Stimulated activated CD8-positive, alpha-beta memory T cell treated with anti-CD3 and anti-CD28 coated beads, Interleukin-7, amount 100 ng/mL, for 1 hour (primary cell): ENCODE data around the gene CFLAR.
"Not testable (repeated sequence)": the region's sequence is repeated elsewhere in the genome, so short reads cannot be mapped to it uniquely, and the experiment has no call there.

ENCODE experiments used
- DNase-seq, 2 donors: peaks; one replicate each; pipeline ENCODE4 v3.0.0-alpha.2; 2020; ENCODE audit warnings: low read depth in 2 of 2

The CFLAR gene

DNA sequence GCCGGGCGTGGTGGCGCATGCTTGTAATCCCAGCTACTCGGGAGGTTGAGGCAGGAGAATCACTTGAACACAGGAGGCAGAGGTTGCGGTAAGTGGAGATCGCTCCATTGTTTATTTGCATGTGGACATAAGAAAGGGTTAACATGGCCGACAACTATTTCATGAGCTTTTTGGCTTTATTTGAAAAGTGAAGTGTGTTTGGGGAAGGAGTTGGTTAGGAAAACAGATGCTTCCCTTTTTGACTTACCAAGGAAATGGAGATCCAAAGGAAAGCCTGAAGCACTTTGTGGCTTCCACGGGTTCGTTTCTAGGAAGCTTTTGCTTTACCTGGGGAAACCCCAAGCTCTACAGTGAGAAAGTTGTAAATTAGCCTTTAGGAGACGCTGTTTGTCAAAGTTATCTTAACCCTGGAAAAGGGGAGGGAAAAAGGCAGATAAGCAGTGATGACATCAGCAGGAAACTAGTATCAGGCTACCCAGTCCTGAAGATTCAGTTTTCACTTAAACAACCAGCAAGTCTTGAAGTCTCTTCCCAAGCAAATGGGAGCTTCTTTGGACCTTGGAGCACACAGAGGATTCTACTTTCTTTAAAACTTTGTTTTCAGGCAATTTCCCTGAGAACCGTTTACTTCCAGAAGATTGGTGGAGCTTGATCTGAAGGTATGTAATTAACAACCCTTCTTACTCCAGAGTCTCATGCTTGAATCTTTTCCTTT is 66.8 kb downstream of the CFLAR start, which contains the start of gene CASP10:
Gene CASP10, plus strand, starts transcription at position 492 of the 715 bp plus-strand sequence. CDS start 2,637 bp downstream, outside the sequence.
- DNase-seq, result no peak

DNA sequence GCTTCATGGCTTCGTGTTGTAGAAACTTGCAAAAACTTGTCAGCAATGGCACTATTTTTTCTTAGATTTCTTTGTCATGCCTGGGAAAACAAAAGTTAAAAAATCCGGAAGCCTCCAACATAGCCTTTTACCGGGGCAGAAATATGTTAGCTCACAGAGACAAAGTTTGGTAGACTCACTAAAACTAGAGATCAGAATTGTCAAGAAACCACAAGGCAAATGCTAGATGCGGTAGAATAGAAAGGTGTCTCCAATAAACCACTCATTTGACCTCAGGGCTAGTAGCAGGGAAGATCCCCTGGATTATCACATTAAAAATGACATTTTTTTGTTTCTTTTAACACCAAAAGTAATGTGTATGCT is 67.4 kb downstream of the CFLAR start:
- no peak for DNase-seq

DNA sequence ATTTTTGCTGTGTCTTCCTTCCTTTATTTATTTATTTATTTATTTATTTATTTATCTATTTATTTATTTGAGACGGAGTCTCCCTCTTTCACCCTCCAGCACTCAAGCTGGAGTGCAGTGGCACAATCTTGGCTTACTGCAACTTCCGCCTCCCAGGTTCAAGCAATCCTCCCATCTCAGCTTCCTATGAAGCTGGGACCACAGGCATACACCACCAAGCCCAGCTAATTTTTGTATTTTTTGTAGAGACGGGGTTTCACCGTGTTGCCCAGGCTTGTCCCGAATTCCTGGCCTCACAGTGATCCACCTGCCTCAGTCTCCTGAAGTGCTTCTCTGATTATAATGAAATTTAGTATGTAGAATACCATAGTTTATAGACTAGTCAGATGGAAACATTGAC is 67.9 kb downstream of the CFLAR start:
- DNase-seq, result not testable (repeated sequence)

DNA sequence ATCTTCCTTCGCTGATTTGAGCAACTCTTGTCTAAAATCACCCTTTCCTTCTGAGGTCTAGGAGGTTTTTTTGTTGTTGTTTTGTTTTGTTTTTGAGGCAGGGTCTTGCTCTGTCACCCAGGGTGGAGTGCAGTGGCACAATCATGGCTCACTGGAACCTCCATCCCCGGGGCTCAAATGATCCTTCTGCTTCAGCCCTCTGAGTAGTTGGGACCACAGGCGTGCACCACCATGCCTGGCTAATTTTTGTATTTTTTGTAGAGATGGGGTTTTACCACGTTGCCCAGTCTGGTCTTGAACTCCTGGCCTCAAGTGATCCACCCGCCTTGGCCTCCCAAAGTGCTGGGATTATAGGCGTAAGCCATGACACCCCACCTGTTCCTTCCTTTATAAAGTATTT is 68.3 kb downstream of the CFLAR start:
- DNase-seq, result not testable (repeated sequence)

DNA sequence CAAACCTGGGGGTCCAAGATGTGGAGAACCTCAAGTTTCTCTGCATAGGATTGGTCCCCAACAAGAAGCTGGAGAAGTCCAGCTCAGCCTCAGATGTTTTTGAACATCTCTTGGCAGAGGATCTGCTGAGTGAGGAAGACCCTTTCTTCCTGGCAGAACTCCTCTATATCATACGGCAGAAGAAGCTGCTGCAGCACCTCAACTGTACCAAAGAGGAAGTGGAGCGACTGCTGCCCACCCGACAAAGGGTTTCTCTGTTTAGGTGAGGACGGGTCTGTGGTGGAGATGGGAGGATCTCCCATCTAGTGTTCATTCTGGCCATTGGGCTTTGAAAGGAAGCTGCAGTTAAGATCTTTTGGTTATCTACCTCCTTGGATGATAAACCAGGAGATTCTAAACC is 69.9 kb downstream of the CFLAR start:
- no peak for DNase-seq

DNA sequence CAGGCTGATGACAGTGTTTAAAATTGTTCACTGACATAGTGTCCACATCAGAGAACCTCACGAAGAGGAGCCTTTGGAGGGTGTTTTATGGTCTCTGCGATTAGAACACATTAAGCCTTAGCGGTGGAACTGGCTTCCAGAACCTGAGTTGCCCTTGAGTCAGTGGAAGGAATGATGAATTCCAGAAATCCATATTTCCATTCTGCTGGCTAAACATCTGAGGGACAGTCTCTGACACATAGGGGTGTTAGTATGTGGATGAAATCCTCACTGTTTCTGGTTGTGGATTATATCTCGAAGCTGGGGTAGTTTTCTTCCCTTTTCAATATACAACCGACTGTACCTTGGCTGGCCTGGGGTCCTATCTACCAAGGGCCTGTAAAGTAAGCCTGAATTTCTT is 71.0 kb downstream of the CFLAR start:
- DNase-seq, result no peak

DNA sequence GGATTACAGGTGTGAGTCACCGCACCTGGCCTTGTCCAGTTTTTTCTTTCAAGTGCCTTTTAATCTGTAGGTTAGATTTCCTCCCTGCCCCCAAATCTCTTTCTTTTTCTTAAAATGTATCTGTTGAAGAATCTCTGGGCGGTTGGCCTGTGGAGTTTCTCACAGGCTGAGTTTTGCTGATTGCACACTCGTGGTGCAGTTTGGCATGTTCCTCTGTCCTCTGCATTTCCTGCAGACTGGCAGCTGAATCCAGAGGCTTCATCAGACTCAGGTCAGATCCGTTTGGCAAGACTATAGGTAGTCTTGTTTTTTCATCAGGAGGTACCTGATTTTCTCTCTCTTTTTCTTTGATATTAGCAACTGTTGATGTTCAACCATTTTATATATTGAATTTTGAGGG is 72.5 kb downstream of the CFLAR start:
- no peak for DNase-seq

DNA sequence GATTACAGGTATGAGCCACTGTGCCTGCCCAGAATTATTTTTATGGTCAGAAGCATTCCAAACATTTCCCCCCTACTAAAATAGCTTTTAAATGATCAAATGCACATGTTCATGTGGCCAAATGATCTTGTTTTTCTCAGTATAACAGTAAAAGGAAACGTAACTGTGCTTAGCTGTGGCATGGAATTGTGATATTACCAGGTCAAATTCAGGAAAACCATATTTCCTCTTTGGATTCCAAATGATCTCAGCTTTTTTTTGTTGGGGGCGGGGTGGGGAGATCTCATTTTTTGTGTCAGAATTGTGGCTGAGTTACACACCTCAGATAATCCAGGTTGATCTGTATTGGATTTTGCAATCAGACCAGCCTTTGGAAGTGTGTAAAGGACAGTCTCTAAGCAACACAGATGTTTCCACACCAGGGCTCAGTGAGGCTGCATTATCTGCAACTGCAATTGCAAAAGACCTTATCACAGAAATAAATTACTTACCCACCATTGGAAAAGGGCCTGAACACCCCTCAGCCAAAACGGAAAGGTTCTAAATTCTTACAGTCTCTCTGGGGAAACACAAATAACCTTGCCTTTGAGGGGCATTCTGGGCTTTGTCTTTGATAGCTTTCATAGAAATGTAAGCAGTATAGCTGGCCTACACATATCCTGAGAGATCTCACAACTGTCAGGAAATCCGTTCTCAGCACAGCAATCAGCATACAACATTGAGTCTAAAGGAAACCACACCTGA is 75.3 kb downstream of the CFLAR start:
- DNase-seq, result no peak

DNA sequence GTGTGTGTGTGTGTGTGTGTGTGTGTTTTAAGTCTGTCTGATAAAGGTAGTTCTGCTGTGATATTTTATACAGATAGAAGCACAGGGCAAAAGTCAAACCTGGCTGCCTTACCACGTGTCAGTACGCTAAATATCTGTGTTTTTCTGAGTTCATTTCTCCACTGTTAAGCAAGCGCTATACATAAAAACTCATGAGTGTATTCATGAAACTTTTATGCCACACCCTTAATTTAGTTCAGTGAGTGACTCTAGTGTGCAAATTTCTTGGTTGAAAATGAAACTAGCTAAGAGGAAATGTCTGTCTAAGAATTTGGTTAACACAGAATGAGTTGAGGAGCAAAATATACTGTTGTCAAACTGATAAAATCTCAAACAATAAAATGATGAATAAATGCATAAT is 78.1 kb downstream of the CFLAR start:
- no peak for DNase-seq

DNA sequence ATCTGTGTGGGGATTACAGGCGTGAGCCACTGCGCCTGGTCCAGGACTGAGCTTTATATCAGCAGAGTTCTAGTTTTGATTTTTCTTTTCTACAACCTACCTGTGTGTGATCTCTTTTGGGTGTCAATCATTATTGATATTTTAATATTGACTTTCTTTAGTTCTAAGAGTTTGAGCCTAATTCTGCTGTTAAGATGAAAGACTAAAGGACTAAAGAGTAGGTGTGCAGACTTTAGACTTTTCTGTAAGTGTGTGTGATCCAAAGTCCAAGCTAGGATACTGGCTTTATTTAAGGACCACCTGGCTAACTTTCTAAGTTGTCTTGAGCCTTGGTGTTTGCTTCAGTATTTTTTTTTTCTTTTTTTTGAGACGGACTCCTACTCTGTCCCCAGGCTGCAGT is 79.4 kb downstream of the CFLAR start:
- no peak for DNase-seq

DNA sequence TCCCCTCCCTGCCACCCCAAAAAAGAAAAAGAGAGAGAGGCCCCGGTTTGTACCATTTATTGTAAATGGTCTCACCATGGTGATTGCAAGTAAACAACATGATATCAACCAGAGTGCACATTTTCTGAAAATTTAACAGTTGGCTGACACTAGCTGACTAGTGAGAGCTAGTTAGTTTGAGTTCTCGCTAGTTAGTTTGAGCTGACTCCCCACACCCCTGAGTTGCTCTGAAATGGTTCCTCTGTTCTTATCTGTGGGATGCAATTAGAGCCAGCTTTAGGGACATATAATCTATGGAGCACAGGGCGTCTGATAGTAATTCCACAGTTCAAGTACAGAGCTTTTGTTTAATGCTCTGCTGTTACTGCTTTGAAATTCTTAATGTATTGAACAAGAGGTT is 80.0 kb downstream of the CFLAR start:
- DNase-seq, result no peak

DNA sequence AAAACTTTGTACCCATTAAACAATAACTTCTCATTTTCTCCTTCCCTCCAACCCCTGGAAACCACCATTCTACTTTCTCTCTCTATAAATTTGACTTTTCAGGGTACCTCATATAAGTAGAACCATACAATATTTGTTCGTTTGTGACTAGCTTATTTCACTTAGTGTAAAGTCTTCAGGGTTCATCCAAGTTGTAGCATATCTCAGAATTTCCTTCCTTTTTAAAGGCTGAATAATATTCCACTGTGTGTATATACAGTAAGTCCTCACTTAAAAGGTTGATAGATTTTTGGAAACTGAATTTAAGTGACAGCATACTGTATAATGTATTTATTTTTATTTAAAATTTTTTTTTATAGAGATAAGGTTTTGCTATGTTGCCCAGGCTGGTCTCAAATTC is 80.8 kb downstream of the CFLAR start:
- DNase-seq, result no peak

DNA sequence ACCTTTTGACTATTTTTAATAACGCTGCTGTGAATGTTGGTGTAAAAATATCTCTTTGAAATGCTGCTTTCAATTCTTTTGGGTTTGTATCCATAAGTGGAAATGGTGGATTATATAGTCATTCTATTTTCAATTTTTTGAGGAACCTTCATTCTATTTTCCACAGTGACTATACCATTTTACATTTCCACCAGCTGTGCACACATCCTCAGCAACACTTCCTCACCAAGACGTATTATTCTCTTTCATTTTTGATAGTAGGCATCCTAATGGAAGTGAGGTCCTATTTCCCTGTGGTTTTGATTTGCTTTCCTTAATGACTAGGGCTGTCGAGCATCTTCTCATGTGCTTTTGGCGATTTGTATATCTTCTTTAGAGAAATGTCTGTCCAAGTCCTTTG is 81.8 kb downstream of the CFLAR start:
- no peak for DNase-seq

DNA sequence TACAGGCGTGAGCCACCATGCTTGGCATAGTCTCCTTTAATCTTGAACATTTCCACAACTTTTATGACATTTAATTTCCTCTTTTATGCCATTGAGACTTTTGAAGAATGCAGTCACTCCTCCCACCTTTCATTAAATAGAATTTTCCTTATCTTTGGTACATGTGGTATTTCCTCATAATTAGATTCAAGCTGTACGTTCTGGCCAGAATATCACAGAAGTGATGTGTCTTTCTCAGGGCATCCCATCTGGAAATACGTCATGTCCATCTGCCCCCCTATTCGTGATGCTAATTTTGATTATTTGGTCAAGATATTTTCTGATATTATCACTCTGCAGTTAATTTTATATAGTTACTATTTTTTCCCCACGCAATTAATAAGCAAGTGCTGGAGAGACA is 83.9 kb downstream of the CFLAR start:
- DNase-seq, result no peak

DNA sequence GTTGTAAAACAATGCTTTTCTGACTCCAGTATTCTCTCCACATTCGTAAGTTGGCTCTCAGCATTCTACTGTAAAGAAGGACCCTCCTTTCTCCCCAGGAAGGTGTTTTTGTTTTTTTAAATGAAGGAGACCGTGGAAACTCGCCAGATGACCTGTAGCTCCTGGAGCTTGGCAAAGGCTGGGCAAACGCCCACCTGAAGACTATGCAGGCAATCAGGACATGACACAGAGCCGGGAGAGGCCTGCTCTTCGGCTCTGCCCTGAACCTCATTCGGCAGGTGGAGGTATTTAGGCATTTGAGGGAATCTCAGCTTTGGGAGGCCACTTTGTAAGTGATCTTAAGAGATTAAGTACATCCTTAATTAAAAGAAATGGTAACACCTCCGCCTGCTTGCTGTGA is 84.4 kb downstream of the CFLAR start:
- no peak for DNase-seq

DNA sequence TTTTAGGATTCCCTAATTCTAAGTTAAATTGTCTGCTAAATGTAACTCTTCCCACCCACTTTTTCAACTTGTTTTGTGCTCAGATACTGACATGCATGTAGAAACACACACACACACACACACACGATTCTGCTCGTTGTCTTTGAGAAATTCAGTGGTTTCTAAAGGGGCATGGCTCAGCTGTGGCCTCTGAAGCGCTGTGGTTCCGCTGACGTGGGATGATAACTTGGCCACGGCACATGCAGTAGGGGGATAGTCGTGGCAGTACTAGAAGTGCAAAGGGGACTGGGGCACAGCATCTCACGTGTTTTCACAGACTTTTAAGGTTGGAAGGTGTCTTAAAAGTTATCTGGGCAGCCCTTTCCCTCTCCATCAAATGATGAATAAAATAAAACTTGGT is 85.4 kb downstream of the CFLAR start:
- no peak for DNase-seq

DNA sequence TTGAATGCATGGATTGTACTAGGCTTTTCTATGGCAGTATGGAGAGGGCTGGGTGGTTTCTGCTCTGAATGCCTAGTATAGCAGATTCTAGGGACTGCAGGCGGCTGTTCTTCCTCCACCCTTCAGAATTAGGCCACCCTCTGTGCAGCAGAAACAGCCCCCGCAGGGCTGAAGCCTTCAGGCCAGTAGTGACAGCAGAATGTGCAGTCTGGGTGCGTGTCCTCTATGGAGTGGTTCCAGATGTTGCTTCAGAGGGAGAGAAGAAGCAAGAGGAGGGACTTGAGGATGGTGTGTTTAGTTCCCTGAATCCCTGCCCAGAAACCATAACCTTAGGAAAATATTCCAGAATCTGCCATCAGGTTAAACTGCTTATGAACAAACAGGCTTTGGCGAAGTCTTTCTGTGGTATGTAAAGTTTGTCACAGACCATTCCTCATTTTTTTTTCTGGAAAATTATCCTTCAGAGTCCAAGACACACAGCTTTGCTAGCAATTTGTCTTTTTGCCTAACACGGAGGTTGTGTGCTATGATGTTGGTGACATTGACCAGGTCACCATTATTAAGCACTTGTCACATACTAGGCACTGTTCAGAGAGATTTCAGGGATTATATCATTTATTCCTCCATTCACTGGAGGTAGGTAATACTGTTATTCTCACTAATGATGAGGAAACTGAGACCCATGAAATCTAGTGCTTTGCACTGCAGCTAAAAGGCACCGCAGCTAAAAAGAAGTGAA is 88.1 kb downstream of the CFLAR start:
- no peak for DNase-seq

DNA sequence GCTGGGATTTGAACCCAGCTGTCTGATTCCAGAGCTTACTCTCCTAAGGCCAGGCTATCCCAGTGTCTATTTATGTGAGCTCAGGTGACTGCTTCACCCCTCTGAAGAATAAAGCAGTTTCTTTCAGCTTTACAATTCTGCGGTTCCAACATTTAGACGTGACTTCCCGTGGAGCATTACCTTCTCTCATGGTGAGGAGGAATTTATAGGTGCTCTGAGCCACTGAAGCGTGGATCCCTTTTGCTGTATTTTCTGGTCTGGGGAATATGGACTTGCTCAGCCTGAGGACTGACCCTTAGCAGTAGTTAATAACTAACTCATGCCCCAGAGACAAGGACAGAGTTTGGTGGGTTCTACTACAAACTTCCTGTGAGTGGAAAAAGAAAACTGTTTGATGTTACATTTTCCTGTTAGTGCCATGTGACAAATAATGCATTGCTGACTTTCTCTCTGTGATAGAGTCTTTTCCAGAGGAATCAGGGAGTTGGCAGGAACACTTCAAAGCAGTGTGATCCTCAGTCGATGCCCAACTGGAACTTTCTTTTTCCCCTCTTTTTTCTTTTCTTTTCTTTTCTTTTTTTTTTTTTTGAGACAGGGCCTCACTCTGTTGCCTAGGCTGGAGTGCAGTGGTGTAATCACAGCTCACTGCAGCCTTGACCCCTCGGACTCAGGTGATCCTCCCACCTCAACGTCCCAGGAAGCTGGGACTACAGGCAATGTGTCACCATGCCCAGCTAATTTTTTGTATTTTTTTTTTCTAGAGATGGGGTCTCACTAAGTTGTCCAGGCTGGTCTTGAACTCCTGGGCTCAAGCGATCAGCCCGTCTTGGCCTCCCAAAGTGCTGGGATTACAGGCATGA is 88.9 kb downstream of the CFLAR start:
- DNase-seq, result no peak

DNA sequence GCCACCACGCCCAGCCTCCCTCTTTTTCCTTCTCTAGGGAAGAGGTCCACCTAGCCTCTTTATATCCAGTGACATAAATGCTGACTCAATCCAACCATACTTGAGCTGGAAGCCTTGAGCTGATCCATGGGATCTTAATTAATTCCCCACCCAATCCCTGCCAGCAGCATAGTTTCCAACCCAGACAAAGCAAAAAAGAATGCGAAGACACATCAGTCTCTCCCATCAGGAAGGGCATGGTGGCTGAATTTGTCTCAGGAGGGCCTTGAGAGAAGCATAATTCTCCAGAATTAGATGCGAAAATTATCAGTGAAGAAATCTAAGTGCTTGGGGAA is 89.5 kb downstream of the CFLAR start:
- no peak for DNase-seq

DNA sequence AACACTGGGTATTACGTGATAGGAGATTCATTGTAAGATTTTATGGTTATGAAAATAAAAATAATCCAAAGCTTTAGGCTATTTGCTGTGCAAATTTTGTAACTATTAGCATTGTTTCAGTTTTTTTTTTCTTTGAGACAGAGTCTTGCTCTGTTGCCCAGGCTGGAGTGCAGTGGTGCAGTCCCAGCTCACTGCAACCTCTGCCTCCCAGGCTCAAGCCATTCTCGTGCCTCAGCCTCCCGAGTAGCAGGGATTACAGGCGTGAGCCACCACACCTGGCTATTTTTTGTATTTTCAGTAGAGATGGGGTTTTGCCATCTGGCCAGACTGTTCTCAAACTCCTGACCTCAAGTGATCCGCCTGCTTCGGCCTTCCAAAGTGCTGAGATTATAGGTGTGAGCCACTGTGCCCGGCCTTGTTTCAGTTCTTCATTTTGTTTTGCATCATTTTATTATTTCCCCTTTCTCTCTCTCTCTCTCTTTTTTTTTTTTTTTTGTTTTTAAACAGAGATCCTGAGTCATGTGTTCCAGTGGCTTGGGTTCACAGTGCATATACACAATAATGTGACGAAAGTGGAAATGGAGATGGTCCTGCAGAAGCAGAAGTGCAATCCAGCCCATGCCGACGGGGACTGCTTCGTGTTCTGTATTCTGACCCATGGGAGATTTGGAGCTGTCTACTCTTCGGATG is 92.7 kb downstream of the CFLAR start:
- no peak for DNase-seq

DNA sequence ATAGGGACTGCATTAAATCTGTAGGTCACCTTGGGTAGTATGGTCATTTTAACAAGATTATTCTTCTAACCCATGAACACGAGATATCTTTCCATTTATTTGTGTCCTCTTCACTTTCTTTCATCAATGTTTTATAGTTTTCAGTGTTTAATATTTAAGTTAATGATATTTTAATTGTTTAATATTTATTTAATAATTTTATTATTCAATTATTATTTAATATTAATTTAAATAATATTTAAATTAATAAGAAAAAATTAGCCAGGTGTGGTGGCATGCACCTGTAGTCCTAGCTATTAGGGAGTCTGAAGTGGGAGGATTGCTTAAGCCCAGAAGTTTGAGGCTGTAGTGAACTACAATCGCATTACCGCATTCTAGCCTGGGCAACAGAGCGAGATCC is 100.0 kb downstream of the CFLAR start:
- DNase-seq, result no peak
